Measurements from ENCODE around the gene CFAP61. TPM values are rescaled to one million over a fixed set of nuclear protein-coding genes. Genes with fewer than 3 reads are reported as not detected.

Gene CFAP61
- total and polyA plus RNA-seq, 12 donors: 0.53 to 3.6 (median 1.1) TPM; not detected in 3

DNA sequence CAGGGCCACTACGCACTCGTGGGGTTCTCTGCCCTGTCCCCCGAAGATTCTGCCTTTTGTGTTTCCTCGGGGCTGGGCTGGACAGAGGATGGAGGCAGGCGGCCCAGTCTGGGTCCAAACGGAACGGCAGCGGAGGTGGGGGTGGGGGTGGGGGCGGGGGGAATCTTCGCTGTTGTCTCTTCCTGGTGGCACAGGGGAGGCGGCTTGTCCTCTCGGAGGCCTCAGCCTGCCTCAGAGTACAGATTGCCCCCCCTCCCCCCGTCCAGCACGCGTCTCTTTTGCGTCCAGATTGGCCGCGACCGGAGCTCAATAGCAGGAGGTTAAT, 314.2 kb downstream of the CFAP61 start:
- intact Hi-C loops (cut with DNase I): loop anchor here (10.0 kb wide), 2 partner anchors 208 to 228 kb away; no protein-coding TSS in a partner anchor
- no peak overlapping the region for H3K4me3 ChIP-seq
- peaks cover 80% of the 10 kb centered on the region for H3K27me3 ChIP-seq
- no peak for DNase-seq
- no peaks in the 10 kb centered on the region for H3K36me3 ChIP-seq (replicated peaks in 1 of 2)
- H3K27ac ChIP-seq: no peak overlapping the region
- H3K9me3 ChIP-seq (replicated peaks in 1 of 3): no peaks in the 10 kb centered on the region
- TF ChIP-seq, protein P1, sequence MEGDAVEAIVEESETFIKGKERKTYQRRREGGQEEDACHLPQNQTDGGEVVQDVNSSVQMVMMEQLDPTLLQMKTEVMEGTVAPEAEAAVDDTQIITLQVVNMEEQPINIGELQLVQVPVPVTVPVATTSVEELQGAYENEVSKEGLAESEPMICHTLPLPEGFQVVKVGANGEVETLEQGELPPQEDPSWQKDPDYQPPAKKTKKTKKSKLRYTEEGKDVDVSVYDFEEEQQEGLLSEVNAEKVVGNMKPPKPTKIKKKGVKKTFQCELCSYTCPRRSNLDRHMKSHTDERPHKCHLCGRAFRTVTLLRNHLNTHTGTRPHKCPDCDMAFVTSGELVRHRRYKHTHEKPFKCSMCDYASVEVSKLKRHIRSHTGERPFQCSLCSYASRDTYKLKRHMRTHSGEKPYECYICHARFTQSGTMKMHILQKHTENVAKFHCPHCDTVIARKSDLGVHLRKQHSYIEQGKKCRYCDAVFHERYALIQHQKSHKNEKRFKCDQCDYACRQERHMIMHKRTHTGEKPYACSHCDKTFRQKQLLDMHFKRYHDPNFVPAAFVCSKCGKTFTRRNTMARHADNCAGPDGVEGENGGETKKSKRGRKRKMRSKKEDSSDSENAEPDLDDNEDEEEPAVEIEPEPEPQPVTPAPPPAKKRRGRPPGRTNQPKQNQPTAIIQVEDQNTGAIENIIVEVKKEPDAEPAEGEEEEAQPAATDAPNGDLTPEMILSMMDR (IDR thresholded peaks at IDR 0.05): no peak
- no peak for TF ChIP-seq POLR2A (IDR thresholded peaks at IDR 0.05)
- WGBS, 4 donors: 3 to 14% (median 8%) methylated on average over 6 to 19 of the region's 19 CpGs
- peaks cover 0 to 7% of the 10 kb centered on the region in 2 donors for H3K4me1 ChIP-seq (replicated peaks in 1 of 2)

DNA sequence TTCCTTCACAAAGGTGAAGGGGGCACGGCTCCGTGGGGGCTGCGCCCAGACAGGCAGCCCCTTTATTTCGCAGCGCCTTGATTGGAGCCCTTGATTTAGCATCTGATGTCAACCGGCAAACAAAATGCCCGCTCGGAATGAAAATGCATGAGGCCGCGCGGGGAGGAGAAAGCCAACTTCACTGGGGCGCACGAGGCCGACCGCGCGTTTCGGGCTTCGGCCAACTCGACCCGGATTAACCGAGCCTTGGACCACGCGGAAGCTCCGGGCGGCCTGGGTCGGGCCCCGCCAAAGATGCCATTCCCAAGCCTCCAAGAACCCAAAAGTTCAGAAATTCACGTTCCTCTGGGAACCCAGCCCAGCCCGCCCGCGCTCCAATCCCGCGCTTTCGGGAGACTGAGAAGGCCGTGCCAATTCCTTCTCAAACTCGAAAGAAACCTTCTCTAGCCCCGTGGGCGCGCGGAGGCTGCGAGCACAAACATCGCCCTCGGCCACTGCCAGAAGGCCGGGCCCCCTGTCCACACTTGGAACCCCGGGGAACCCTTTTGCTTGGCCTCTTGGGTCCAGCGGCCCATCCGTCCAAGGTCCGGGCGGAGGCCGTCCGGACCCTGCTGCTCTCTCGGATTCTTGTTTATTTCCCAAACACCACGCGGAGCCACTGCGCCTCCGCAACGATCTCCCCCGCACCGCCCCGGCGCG, 314.7 kb downstream of the CFAP61 start:
- Histone ChIP-seq H3K9me3 (replicated peaks in 1 of 3) (no peaks in the 10 kb centered on the region), H3K4me3 (peak overlapping the region in 1 of 4 donors; percentile 36), H3K36me3 (replicated peaks in 1 of 2) (no peaks in the 10 kb centered on the region), H3K27ac (peak overlapping the region in 1 of 5 donors; percentile 44), H3K27me3 (peaks cover 81% of the 10 kb centered on the region), H3K4me1 (replicated peaks in 1 of 2) (peaks cover 0 to 7% of the 10 kb centered on the region in 2 donors)
- intact Hi-C loops (cut with DNase I): loop anchor here (10.0 kb wide), 2 partner anchors 208 to 228 kb away; no protein-coding TSS in a partner anchor
- TF ChIP-seq POLR2A (IDR thresholded peaks at IDR 0.05): no peak
- TF ChIP-seq, protein P1 (IDR thresholded peaks at IDR 0.05): no peak
- 2 to 4% (median 4%) methylated on average over 20 to 63 of the region's 63 CpGs for WGBS, 4 donors
- DNase-seq: peak in 1 of 7 donors; percentile 61

DNA sequence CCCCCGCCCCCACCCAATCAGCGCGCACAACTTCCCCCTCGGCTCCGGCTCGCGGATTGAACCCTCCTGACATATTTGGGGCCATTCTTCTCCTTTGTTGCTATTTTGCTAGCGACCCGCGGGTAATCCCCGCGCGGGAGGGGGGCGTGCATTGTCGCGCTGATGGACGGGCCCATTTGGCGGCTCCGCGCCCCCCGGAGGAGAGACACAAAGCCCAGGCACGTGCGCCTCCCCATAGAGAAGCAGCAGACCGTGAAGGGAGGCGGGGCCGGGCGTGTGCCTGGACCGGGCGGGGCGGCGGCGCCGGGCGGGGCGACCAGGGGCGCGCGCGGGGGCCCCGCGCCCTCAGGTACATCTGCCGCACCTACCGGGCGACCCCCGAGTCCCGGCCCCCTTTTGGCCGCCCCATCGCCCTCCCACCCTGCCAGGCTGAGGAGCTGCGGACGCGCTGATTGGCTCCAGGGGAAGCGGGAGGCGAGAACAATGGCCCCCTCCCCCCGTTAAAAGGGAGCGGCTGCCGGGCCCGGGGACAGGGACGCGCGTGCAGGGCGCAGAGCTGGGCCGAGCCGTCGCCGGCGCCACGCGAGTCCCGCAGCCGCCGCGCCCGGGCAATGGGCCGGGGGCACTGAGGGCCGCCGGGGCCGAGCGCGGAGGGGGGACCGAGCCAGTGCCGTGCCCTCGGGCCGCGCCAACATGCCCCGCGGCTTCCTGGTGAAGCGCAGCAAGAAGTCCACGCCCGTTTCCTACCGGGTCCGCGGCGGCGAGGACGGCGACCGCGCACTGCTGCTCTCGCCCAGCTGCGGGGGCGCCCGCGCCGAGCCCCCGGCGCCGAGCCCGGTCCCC, 315.5 kb downstream of the CFAP61 start, which contains the start of gene INSM1:
Gene INSM1, plus strand, starts transcription at position 530 of the 843 bp plus-strand sequence. Its CDS starts 164 bp downstream, at position 694.
- Histone ChIP-seq H3K27ac (peak within 1 kb of the TSS in 1 of 5 donors; percentile 59), H3K36me3 (replicated peaks in 1 of 2) (no peaks in the 10 kb centered on the region), H3K27me3 (peaks cover 85% of the 10 kb centered on the region), H3K4me1 (replicated peaks in 1 of 2) (peaks cover 0 to 7% of the 10 kb centered on the region in 2 donors), H3K4me3 (peak within 1 kb of the TSS in 1 of 4 donors; percentile 36), H3K9me3 (replicated peaks in 1 of 3) (no peaks in the 10 kb centered on the region)
- 0 to 1% (median 0%) methylated on average over 10 to 108 of the region's 108 CpGs for WGBS, 4 donors
- peak in 1 of 7 donors; percentile 80 for DNase-seq
- intact Hi-C loops (cut with DNase I): loop anchor here (10.0 kb wide), 2 partner anchors 207 to 227 kb away; no protein-coding TSS in a partner anchor
- TF ChIP-seq POLR2A (IDR thresholded peaks at IDR 0.05): peak in 1 of 2 donors; percentile 53
- TF ChIP-seq, protein P1 (IDR thresholded peaks at IDR 0.05): no peak

Data from adrenal gland (tissue), 12 donors.